ENCODE data around the gene TSPAN10. TPM values are rescaled to one million over a fixed set of nuclear protein-coding genes. Genes with fewer than 3 reads are reported as not detected.

The TSPAN10 gene
- total RNA-seq, 1 experiment from 2014 or later = 1.2 TPM

GRCh38 chr17:81612172-81612970, 24.6 kb upstream of the TSPAN10 start:
- Histone ChIP-seq H3K4ac (ENCODE audit: low read depth, low read length) (no peak overlapping the region), H2BK5ac (ENCODE audit: insufficient read length, low read length) (no peak overlapping the region), H3K9ac (ENCODE audit: extremely low read depth, insufficient read length, low read length) (no peak overlapping the region), H3K18ac (ENCODE audit: insufficient read length, low read depth, low read length) (no peak overlapping the region), H2BK120ac (ENCODE audit: low read depth, low read length, poor library complexity, severe bottlenecking) (no peak overlapping the region), H2BK20ac (ENCODE audit: low read depth, low read length, poor library complexity, severe bottlenecking) (no peak overlapping the region), H3K23me2 (ENCODE audit: insufficient read length, low read depth, low read length, poor library complexity, severe bottlenecking) (no peaks in the 10 kb centered on the region), H2BK12ac (ENCODE audit: insufficient read length, low read depth, low read length) (no peak overlapping the region), H3K23ac (ENCODE audit: insufficient read length, low read depth, low read length) (no peak overlapping the region), H2BK15ac (ENCODE audit: low read depth, low read length) (no peak overlapping the region), H3K27ac (ENCODE audit: insufficient read length, low read depth, low read length) (no peak overlapping the region), H2AK5ac (ENCODE audit: insufficient read length, low read length) (no peak overlapping the region), H2AFZ (ENCODE audit: low read length) (no peak overlapping the region), H3K79me2 (ENCODE audit: insufficient read depth, low read length) (peaks cover 2% of the 10 kb centered on the region; the same call in 1 of the 2 replicates), H4K20me1 (ENCODE audit: control insufficient read depth, insufficient read depth, insufficient read length) (no peaks in the 10 kb centered on the region), H3K56ac (ENCODE audit: insufficient read length, low read depth, low read length) (no peak overlapping the region), H3T11ph (ENCODE audit: low read length) (no peak overlapping the region), H3K9me3 (ENCODE audit: control insufficient read depth, low read depth, low read length) (no peaks in the 10 kb centered on the region), H4K91ac (ENCODE audit: insufficient read length, low read depth, low read length) (no peak overlapping the region), H4K8ac (replicated peaks; ENCODE audit: insufficient read length, low read depth, low read length) (no peak overlapping the region), H3K79me1 (ENCODE audit: insufficient read depth, low read depth, low read length, poor library complexity, severe bottlenecking) (peaks cover 11% of the 10 kb centered on the region), H3K4me2 (ENCODE audit: insufficient read depth, insufficient read length, low read length) (no peak overlapping the region), H3K27me3 (ENCODE audit: insufficient read depth, low read length) (no peaks in the 10 kb centered on the region), H4K5ac (ENCODE audit: insufficient read length, low read depth, low read length) (no peak overlapping the region), H3K14ac (ENCODE audit: insufficient read depth, low read length) (no peak overlapping the region), H3K4me1 (ENCODE audit: insufficient read depth, low read length) (no peaks in the 10 kb centered on the region)
- Mint-ChIP-seq H3K9me3 (peaks cover 8 to 9% of the 10 kb centered on the region in 2 experiments), H3K27me3 (ENCODE audit: low read depth) (no peaks in the 10 kb centered on the region), H3K4me3 (no peak overlapping the region), H3K36me3 (ENCODE audit: insufficient read depth in 1 of 3, low read depth in 3 of 3) (peaks cover 33 to 81% (median 74%) of the 10 kb centered on the region in 3 experiments), H3K4me1 (no peaks in the 10 kb centered on the region), H3K27ac (no peak overlapping the region; a peak in 1 of 7 replicates)
- TF ChIP-seq CTCF (conservative IDR thresholded peaks at IDR 0.05) = no peak
- no CpG with 5 or more reads among the region's 16 CpGs for WGBS (ENCODE audit: extremely low coverage, insufficient read length, low lambda C conversion rate)
- no peak for DNase-seq

All from H9 (cell line).